ENCODE results near the gene TAPT1. TPM values are rescaled to one million over a fixed set of nuclear protein-coding genes. Genes with fewer than 3 reads are reported as not detected.

Gene TAPT1
- total and polyA plus RNA-seq, 2 donors (not counting 3 experiments of a cell fraction or from before 2014, with no cell fraction given): 6.9 to 17.5 TPM

GRCh38 chr4:16231570-16232245 is 5.4 kb upstream of the TAPT1 start:
- H3K9ac ChIP-seq (replicated peaks; ENCODE audit: extremely low read depth, insufficient read depth, low read length): peak overlapping the region; percentile 24
- no peaks in the 10 kb centered on the region for H4K20me1 ChIP-seq (replicated peaks; ENCODE audit: control insufficient read depth, extremely low read depth, insufficient read depth, low read length)
- peaks cover 0 to 4% of the 10 kb centered on the region in 2 experiments for H3K27me3 ChIP-seq (ENCODE audit: control insufficient read depth in 2 of 2, insufficient read depth in 2 of 2, low read length in 2 of 2)
- ChIA-PET POLR2A (no interaction called here), CTCF (interaction anchor here (0.7 to 0.9 kb wide), 2 partner anchors 33 to 35 kb away, joined by 3 to 4 read pairs; no protein-coding TSS in a partner anchor)
- H2AFZ ChIP-seq (ENCODE audit: low read depth, low read length): peak overlapping the region; percentile 88
- dilution Hi-C loops (cut with MboI; ENCODE audit: extremely low pct_ligation_motif_present, low sequenced_read_pairs) (no loop called here), intact Hi-C loops (cut with micrococcal nuclease) (no loop called here)
- DNase-seq (ENCODE audit: low read depth, low spot score): peak; percentile 49
- no peaks in the 10 kb centered on the region for H3K79me2 ChIP-seq (ENCODE audit: control insufficient read depth, insufficient read depth, low read length)
- no peaks in the 10 kb centered on the region for H3K9me3 ChIP-seq (replicated peaks; ENCODE audit: control insufficient read depth, insufficient read depth, low read length)
- H3K4me2 ChIP-seq (ENCODE audit: insufficient read depth, low read length): peak overlapping the region; percentile 96
- peak overlapping the region in 2 of 3 experiments; percentile 48 to 51 for H3K4me3 ChIP-seq (replicated peaks in 1 of 3; ENCODE audit: insufficient read depth in 1 of 3, low read depth in 1 of 3, low read length in 3 of 3)
- no TSS peak for BruUV-seq (replicated peaks)
- no peaks in the 10 kb centered on the region for H3K36me3 ChIP-seq (ENCODE audit: control insufficient read depth in 2 of 2, extremely low read depth in 1 of 2, insufficient read depth in 2 of 2, low read length in 2 of 2)
- peaks cover 14% of the 10 kb centered on the region for H3K4me1 ChIP-seq (ENCODE audit: control insufficient read depth, extremely low read depth, insufficient read depth, low read length)
- FAIRE-seq: peak; percentile 26
- no peak overlapping the region for H3K27ac ChIP-seq (ENCODE audit: insufficient read depth, low read depth, low read length)
- TF ChIP-seq MAX (IDR thresholded peaks at IDR 0.05; ENCODE audit: insufficient read depth, insufficient read length) (no peak), EZH2 (IDR thresholded peaks at IDR 0.05; ENCODE audit: borderline replicate concordance, low read depth, low read length, severe bottlenecking) (no peak), GATA2 (IDR thresholded peaks at IDR 0.05; ENCODE audit: insufficient read depth, insufficient read length, low read depth, low read length) (no peak), POLR2A (IDR thresholded peaks at IDR 0.05; ENCODE audit: low read depth, low read length) (no peak), MYC (IDR thresholded peaks at IDR 0.05; ENCODE audit: low read depth, low read length) (no peak), CTCF (IDR thresholded peaks at IDR 0.05; ENCODE audit: extremely low read depth in 1 of 2, insufficient read depth in 1 of 2, low read depth in 1 of 2, low read length in 2 of 2) (no peak)
- H3K9me1 ChIP-seq (replicated peaks; ENCODE audit: control insufficient read depth, extremely low read depth, insufficient read depth, low read length): no peaks in the 10 kb centered on the region
